ENCODE measurements around the gene RASL11A. TPM values are rescaled to one million over a fixed set of nuclear protein-coding genes. Genes with fewer than 3 reads are reported as not detected.

Gene RASL11A
- polyA plus RNA-seq, 2 of the 4 experiments (the other 2 are of a cell fraction), result 2.1 to 4.7 TPM

DNA sequence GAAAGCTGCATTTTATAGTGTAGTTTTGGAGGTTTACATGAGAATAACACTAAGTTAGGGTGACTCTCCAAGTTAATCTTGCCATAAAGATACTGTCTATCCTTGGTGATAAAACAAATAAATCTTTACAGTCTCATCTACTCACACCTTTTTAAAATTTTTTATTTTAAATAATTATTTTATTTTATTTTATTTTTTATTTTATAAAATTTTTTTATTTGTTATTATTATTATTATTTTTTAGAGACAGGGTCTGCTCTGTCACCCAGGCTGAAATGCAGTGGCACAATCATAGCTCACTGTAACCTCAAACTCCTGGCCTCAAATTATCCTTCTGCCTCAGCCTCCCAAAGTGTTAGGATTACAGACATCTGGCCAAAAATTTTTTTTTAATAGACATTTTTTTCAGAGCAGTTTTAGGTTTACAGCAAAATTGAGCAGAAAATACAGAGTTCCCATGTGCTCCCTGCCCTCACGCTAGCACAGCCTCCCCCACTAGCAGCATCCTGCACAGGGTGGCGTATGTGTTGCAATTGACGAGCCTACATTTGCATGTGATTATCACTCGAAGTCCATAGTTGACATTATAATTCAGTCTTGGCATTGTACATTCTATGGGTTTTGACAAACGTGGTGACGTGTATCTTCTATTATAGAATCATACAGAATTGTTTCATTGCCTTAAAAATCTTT, 41.0 kb downstream of the RASL11A start:
- no peak for DNase-seq (ENCODE audit: low read depth in 1 of 2, low spot score in 1 of 2)
- ChIA-PET POLR2A (no interaction called here), CTCF (interaction anchor here (1.4 kb wide), 1 partner anchor 327 kb away, joined by 3 read pairs; no protein-coding TSS in a partner anchor)
- H3K4me2 ChIP-seq, result no peak overlapping the region
- FAIRE-seq, result no peak
- TF ChIP-seq REST (IDR thresholded peaks at IDR 0.05) (no peak), ZSCAN20 (CRISPR knock-in tag; IDR thresholded peaks at IDR 0.05) (no peak), KDM1A (IDR thresholded peaks at IDR 0.05; ENCODE audit: low read depth) (no peak)
- WGBS (ENCODE audit: missing lambda C conversion rate), result 75% methylated on average over 6 of the region's 6 CpGs
- no peak overlapping the region for H3K27ac ChIP-seq
- no peak overlapping the region for H3K4me3 ChIP-seq
- no peak for ATAC-seq
- peaks cover 16% of the 10 kb centered on the region for H3K4me1 ChIP-seq
- no peaks in the 10 kb centered on the region for H3K9me3 ChIP-seq

DNA sequence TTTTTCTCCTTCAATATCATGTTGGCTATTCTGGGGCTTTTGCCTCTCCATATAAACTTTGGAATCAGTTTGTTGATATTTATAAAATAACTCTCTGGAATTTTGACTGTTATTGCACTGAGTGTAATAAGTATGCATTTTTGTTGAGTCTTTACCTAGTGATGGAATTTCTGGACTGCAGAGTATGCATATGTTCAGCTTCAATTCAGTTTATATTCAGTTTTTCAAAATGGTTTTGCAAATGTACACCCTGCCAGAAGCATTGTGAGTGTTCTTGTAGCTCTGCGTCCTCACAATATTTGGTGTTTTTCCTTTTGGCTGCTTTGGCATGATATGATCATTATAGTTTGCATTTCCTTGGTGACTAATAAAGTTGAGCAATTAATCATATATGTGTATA, 43.1 kb downstream of the RASL11A start:
- CTCF ChIA-PET, result no interaction called here
- Histone ChIP-seq H3K4me3 (no peak overlapping the region), H3K27ac (no peak overlapping the region), H3K4me2 (no peak overlapping the region), H3K4me1 (peaks cover 16% of the 10 kb centered on the region), H3K9me3 (no peaks in the 10 kb centered on the region)
- ATAC-seq (no peak), FAIRE-seq (no peak), DNase-seq (ENCODE audit: low read depth in 1 of 2, low spot score in 1 of 2) (no peak)
- WGBS (ENCODE audit: missing lambda C conversion rate), result 87% methylated on average over 1 of the region's 1 CpG
- POLR2A ChIA-PET, result no interaction called here
- TF ChIP-seq MAZ (IDR thresholded peaks at IDR 0.05; ENCODE audit: borderline replicate concordance, low read depth, low read length) (no peak), ZNF302 (CRISPR knock-in tag; IDR thresholded peaks at IDR 0.05) (no peak), EHF (CRISPR knock-in tag; IDR thresholded peaks at IDR 0.05) (no peak), NPAS2 (CRISPR knock-in tag; IDR thresholded peaks at IDR 0.05; ENCODE audit: borderline replicate concordance) (no peak), JUN (IDR thresholded peaks at IDR 0.05) (no peak), ELK1 (IDR thresholded peaks at IDR 0.05; ENCODE audit: low read depth, low read length) (no peak), CHD2 (IDR thresholded peaks at IDR 0.05; ENCODE audit: low read length, partially characterized antibody) (no peak), HEYL (CRISPR knock-in tag; IDR thresholded peaks at IDR 0.05) (no peak), TFCP2L1 (CRISPR knock-in tag; IDR thresholded peaks at IDR 0.05) (no peak), POLR2A (IDR thresholded peaks at IDR 0.05; ENCODE audit: low read length) (no peak), ZC3H11A (IDR thresholded peaks at IDR 0.05) (no peak), RCOR1 (IDR thresholded peaks at IDR 0.05; ENCODE audit: low read depth, low read length) (no peak), HOXB13 (CRISPR knock-in tag; IDR thresholded peaks at IDR 0.05; ENCODE audit: low read depth) (no peak), NR3C1 (IDR thresholded peaks at IDR 0.05) (no peak), RAD21 (conservative IDR thresholded peaks at IDR 0.05 in 1 of 2, IDR thresholded peaks at IDR 0.05 in 1 of 2) (no peak), CBX8 (IDR thresholded peaks at IDR 0.05) (no peak), HOXA7 (CRISPR knock-in tag; IDR thresholded peaks at IDR 0.05) (no peak)
- TF ChIP-seq, protein P1, sequence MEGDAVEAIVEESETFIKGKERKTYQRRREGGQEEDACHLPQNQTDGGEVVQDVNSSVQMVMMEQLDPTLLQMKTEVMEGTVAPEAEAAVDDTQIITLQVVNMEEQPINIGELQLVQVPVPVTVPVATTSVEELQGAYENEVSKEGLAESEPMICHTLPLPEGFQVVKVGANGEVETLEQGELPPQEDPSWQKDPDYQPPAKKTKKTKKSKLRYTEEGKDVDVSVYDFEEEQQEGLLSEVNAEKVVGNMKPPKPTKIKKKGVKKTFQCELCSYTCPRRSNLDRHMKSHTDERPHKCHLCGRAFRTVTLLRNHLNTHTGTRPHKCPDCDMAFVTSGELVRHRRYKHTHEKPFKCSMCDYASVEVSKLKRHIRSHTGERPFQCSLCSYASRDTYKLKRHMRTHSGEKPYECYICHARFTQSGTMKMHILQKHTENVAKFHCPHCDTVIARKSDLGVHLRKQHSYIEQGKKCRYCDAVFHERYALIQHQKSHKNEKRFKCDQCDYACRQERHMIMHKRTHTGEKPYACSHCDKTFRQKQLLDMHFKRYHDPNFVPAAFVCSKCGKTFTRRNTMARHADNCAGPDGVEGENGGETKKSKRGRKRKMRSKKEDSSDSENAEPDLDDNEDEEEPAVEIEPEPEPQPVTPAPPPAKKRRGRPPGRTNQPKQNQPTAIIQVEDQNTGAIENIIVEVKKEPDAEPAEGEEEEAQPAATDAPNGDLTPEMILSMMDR (IDR thresholded peaks at IDR 0.05), result no peak
- TF ChIP-seq, protein P2, sequence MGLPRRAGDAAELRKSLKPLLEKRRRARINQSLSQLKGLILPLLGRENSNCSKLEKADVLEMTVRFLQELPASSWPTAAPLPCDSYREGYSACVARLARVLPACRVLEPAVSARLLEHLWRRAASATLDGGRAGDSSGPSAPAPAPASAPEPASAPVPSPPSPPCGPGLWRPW (IDR thresholded peaks at IDR 0.05), result no peak
- TF ChIP-seq, protein P3, sequence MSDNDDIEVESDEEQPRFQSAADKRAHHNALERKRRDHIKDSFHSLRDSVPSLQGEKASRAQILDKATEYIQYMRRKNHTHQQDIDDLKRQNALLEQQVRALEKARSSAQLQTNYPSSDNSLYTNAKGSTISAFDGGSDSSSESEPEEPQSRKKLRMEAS (IDR thresholded peaks at IDR 0.05), result no peak

All from A549 (cell line).